Type B pancreatic cell (in vitro differentiated cells): Measurements from ENCODE around the gene DMD. TPM values are rescaled to one million over a fixed set of nuclear protein-coding genes. Genes with fewer than 3 reads are reported as not detected.

ENCODE experiments used
- DNase-seq: peaks from one replicate; pipeline ENCODE4 v3.0.0; 2021; ENCODE audit warnings: mixed read lengths; ENCODE audit not compliant: unreplicated experiment; ENCODE audit errors: extremely low spot score
- H3K27ac Mint-ChIP-seq: 2 replicates; pipeline ENCODE4 v1.8.0; 2021; ENCODE audit warnings: mild to moderate bottlenecking, mixed read lengths
- H3K27me3 Mint-ChIP-seq: 2 replicates; pipeline ENCODE4 v1.8.0; 2021; ENCODE audit warnings: mixed read lengths
- H3K36me3 Mint-ChIP-seq: 2 replicates; pipeline ENCODE4 v1.8.0; 2021; ENCODE audit warnings: mixed read lengths
- H3K4me1 Mint-ChIP-seq: one replicate; pipeline ENCODE4 v1.8.0; 2021; ENCODE audit warnings: mixed read lengths; ENCODE audit not compliant: unreplicated experiment
- H3K4me3 Mint-ChIP-seq: 2 replicates; pipeline ENCODE4 v1.8.0; 2021; ENCODE audit warnings: mild to moderate bottlenecking, mixed read lengths
- H3K9me3 Mint-ChIP-seq: 2 replicates; pipeline ENCODE4 v1.8.0; 2021; ENCODE audit warnings: mixed read lengths
- CTCF ChIP-seq: fragments of 200-600 bp; sonication (generic); conservative IDR thresholded peaks from 2 replicates; pipeline ENCODE4 v1.5.0; 2021; ENCODE audit warnings: antibody characterized with exemption, mild to moderate bottlenecking
- total RNA-seq: library from RNA; stranded (reverse); gene quantifications from 2 replicates; pipeline ENCODE4 v1.2.1, GENCODE V29; 2021; ENCODE audit warnings: low replicate concordance

DMD gene
- total RNA-seq, 1 donor from 2014 or later: 57.1 TPM

GRCh38 chrX:31981546-31982062 lies 1229.7 kb downstream of the DMD start:
- DNase-seq: no peak
- Mint-ChIP-seq H3K9me3 (no peaks in the 10 kb centered on the region), H3K27me3 (no peaks in the 10 kb centered on the region), H3K4me1 (no peaks in the 10 kb centered on the region), H3K36me3 (no peaks in the 10 kb centered on the region), H3K4me3 (no peak overlapping the region), H3K27ac (no peak overlapping the region)
- no peak for TF ChIP-seq CTCF

- DNase-seq: no peak
- Mint-ChIP-seq H3K9me3 (no peaks in the 10 kb centered on the region), H3K27me3 (no peaks in the 10 kb centered on the region), H3K27ac (no peak overlapping the region), H3K36me3 (no peaks in the 10 kb centered on the region), H3K4me3 (no peak overlapping the region), H3K4me1 (peaks cover 3% of the 10 kb centered on the region)
- TF ChIP-seq CTCF: no peak
These were observed 1241.6 kb downstream of the DMD start for GRCh38 chrX:31969714-31970113.

GRCh38 chrX:31962256-31962655 lies 1249.1 kb downstream of the DMD start:
- Mint-ChIP-seq H3K27ac (no peak overlapping the region), H3K9me3 (peaks cover 8% of the 10 kb centered on the region)
- no peak for TF ChIP-seq CTCF

GRCh38 chrX:31934842-31935370 lies 1276.4 kb downstream of the DMD start:
- no peak for TF ChIP-seq CTCF
- no peak for DNase-seq

More at GRCh38 chrX:31962256-31962655, 1249.1 kb downstream of the DMD start:
- H3K4me3 Mint-ChIP-seq: no peak overlapping the region
- no peaks in the 10 kb centered on the region for H3K4me1 Mint-ChIP-seq
- DNase-seq: no peak
- H3K27me3 Mint-ChIP-seq: no peaks in the 10 kb centered on the region
- no peaks in the 10 kb centered on the region for H3K36me3 Mint-ChIP-seq

GRCh38 chrX:31934015-31934414 lies 1277.3 kb downstream of the DMD start:
- no peak overlapping the region for H3K27ac Mint-ChIP-seq
- H3K27me3 Mint-ChIP-seq: no peaks in the 10 kb centered on the region
- no peak for TF ChIP-seq CTCF
- peaks cover 10% of the 10 kb centered on the region for H3K9me3 Mint-ChIP-seq
- DNase-seq: no peak
- no peaks in the 10 kb centered on the region for H3K36me3 Mint-ChIP-seq
- H3K4me1 Mint-ChIP-seq: no peaks in the 10 kb centered on the region
- H3K4me3 Mint-ChIP-seq: no peak overlapping the region

More at GRCh38 chrX:31934842-31935370, 1276.4 kb downstream of the DMD start:
- no peak overlapping the region for H3K4me3 Mint-ChIP-seq
- no peak overlapping the region for H3K27ac Mint-ChIP-seq
- no peaks in the 10 kb centered on the region for H3K4me1 Mint-ChIP-seq
- H3K36me3 Mint-ChIP-seq: no peaks in the 10 kb centered on the region
- H3K9me3 Mint-ChIP-seq: peaks cover 8% of the 10 kb centered on the region
- H3K27me3 Mint-ChIP-seq: no peaks in the 10 kb centered on the region
